IMR-90 (cell line): Measurements from ENCODE around the gene CRIM1.
A peak's percentile ranks its signal among the peaks of the same experiment; 100 is the strongest.

ENCODE experiments used
- BHLHE40 ChIP-seq: fragments of 150-350 bp; IDR thresholded peaks from 2 replicates; pipeline ENCODE4 v1.6.1; 2016; ENCODE audit warnings: mild to moderate bottlenecking, low read depth, low read length
- CEBPB ChIP-seq: IDR thresholded peaks from 2 replicates; pipeline ENCODE4 v1.6.1; 2012; ENCODE audit warnings: low read depth, low read length, improper control_type of control experiment
- CHD1 ChIP-seq: IDR thresholded peaks from 2 replicates; pipeline ENCODE4 v1.6.1; 2012; ENCODE audit warnings: low read depth, low read length, improper control_type of control experiment
- CTCF ChIP-seq: conservative IDR thresholded peaks from 2 replicates; pipeline ENCODE4 v1.5.1; 2012; ENCODE audit warnings: mild to moderate bottlenecking, low read depth, low read length, improper control_type of control experiment
- MAFK ChIP-seq: IDR thresholded peaks from 2 replicates; pipeline ENCODE4 v1.6.1; 2012; ENCODE audit warnings: low read depth, low read length, improper control_type of control experiment
- MAZ ChIP-seq: IDR thresholded peaks from 2 replicates; pipeline ENCODE4 v1.6.1; 2012; ENCODE audit warnings: low read depth, mild to moderate bottlenecking, low read length, improper control_type of control experiment, moderate library complexity, borderline replicate concordance
- MXI1 ChIP-seq: IDR thresholded peaks from 2 replicates; pipeline ENCODE4 v1.6.1; 2012; ENCODE audit warnings: low read depth, mild to moderate bottlenecking, low read length, moderate library complexity, borderline replicate concordance
- POLR2A ChIP-seq: IDR thresholded peaks from 2 replicates; pipeline ENCODE4 v1.6.1; 2012; ENCODE audit warnings: mild to moderate bottlenecking, low read depth, low read length
- RAD21 ChIP-seq: IDR thresholded peaks from 2 replicates; pipeline ENCODE4 v1.6.1; 2012; ENCODE audit warnings: low read length, improper control_type of control experiment
- RCOR1 ChIP-seq: IDR thresholded peaks from 2 replicates; pipeline ENCODE4 v1.6.1; 2012; ENCODE audit warnings: mild to moderate bottlenecking, low read length, improper control_type of control experiment; ENCODE audit not compliant: insufficient replicate concordance
- RFX5 ChIP-seq: IDR thresholded peaks from 2 replicates; pipeline ENCODE4 v1.8.0; 2012; ENCODE audit warnings: low read depth, mild to moderate bottlenecking, low read length, moderate library complexity
- SMC3 ChIP-seq: fragments of 150-350 bp; IDR thresholded peaks from 2 replicates; pipeline ENCODE4 v1.6.1; 2016; ENCODE audit warnings: low read depth, mild to moderate bottlenecking, antibody characterized with exemption, low read length, moderate library complexity

GRCh38 chr2:36569267-36569856, 213.8 kb downstream of the CRIM1 start:
- TF ChIP-seq POLR2A (no peak), RAD21 (no peak), MXI1 (no peak), CTCF (no peak), SMC3 (no peak), RCOR1 (no peak), CHD1 (no peak), BHLHE40 (no peak), MAZ (no peak), RFX5 (no peak), CEBPB (no peak), MAFK (peak; percentile 78)
